Endothelial cell of umbilical vein (primary cell): ENCODE measurements around the gene ABLIM1. TPM values are rescaled to one million over a fixed set of nuclear protein-coding genes. Genes with fewer than 3 reads are reported as not detected.

Experiments
- BruUV-seq: library from RNA; stranded (reverse); fragments of 400-500 nt; replicated peaks from 2 replicates; lab custom pipeline; 2021; lab: Mats Ljungman, UMichigan
- CTCF ChIA-PET: fragments of 300-600, 350-600 bp; sonication (Branson Sonifier 250); formaldehyde crosslinking; loops from one replicate; lab custom pipeline; 2021; ENCODE audit warnings: antibody characterized with exemption, inconsistent platforms; lab: Charles Lee
- POLR2A ChIA-PET: fragments of 300-600, 350-600 bp; sonication (Branson Sonifier 250); formaldehyde crosslinking; loops from one replicate; lab custom pipeline; 2021; ENCODE audit warnings: antibody characterized with exemption, inconsistent platforms; lab: Charles Lee
- DNase-seq: peaks from one replicate; pipeline ENCODE4 v3.0.0-alpha.2; 2011; ENCODE audit warnings: low read depth, low spot score
- FAIRE-seq: peaks from 2 replicates; lab custom pipeline; 2011; peaks lifted over from hg19 to GRCh38; lab: Jason Lieb, UNC
- H2AFZ ChIP-seq: 2 replicates; pipeline ENCODE4 v1.6.0; 2012; ENCODE audit warnings: low read depth, low read length, control low read depth, inconsistent platforms
- H3K27ac ChIP-seq: 2 replicates; pipeline ENCODE4 v1.5.1; 2011; ENCODE audit warnings: low read depth, mild to moderate bottlenecking, control low read depth, low read length, moderate library complexity; ENCODE audit not compliant: insufficient read depth
- H3K27me3 ChIP-seq, 2 experiments: 2 replicates each; pipeline versions ENCODE4 v1.6.0 to v1.6.1; 2011; ENCODE audit warnings: low read length in 2 of 2, mixed read lengths in 1 of 2; ENCODE audit not compliant: control insufficient read depth in 2 of 2, insufficient read depth in 2 of 2
- H3K36me3 ChIP-seq, 2 experiments: 2 replicates in 1 of 2; 3 replicates in 1 of 2; pipeline ENCODE4 v1.5.1; 2011; ENCODE audit warnings: low read length in 2 of 2, mild to moderate bottlenecking in 1 of 2, moderate library complexity in 1 of 2; ENCODE audit not compliant: control insufficient read depth in 2 of 2, insufficient read depth in 2 of 2; ENCODE audit errors: extremely low read depth in 1 of 2
- H3K4me1 ChIP-seq: 3 replicates; pipeline ENCODE4 v1.5.1; 2011; ENCODE audit warnings: mild to moderate bottlenecking, low read length; ENCODE audit not compliant: control insufficient read depth, insufficient read depth; ENCODE audit errors: extremely low read depth
- H3K4me2 ChIP-seq: 2 replicates; pipeline ENCODE4 v1.6.1; 2011; ENCODE audit warnings: low read length, control low read depth, mixed read lengths; ENCODE audit not compliant: insufficient read depth
- H3K4me3 ChIP-seq, 3 experiments: fragments of 200-600 bp in 1 of 3; sonication (generic), shearing (Covaris generic) in 1 of 3; replicated peaks in 1 of 3; 2 replicates each; pipeline ENCODE4 v1.5.1; 2011 to 2016; ENCODE audit warnings: control low read depth in 3 of 3, low read length in 3 of 3, mild to moderate bottlenecking in 2 of 3, inconsistent platforms in 1 of 3, low read depth in 1 of 3, moderate library complexity in 1 of 3; ENCODE audit not compliant: insufficient read depth in 1 of 3
- H3K79me2 ChIP-seq: 2 replicates; pipeline ENCODE4 v1.6.0; 2012; ENCODE audit warnings: low read length, inconsistent platforms; ENCODE audit not compliant: control insufficient read depth, insufficient read depth
- H3K9ac ChIP-seq: replicated peaks from 2 replicates; pipeline ENCODE3; 2011; ENCODE audit warnings: low read length, control low read depth; ENCODE audit not compliant: insufficient read depth; ENCODE audit errors: extremely low read depth
- H3K9me1 ChIP-seq: replicated peaks from 3 replicates; pipeline ENCODE4 v1.6.0; 2011; ENCODE audit warnings: mild to moderate bottlenecking, low read length; ENCODE audit not compliant: control insufficient read depth, insufficient read depth; ENCODE audit errors: extremely low read depth
- H3K9me3 ChIP-seq: replicated peaks from 2 replicates; pipeline ENCODE4 v1.5.1; 2012; ENCODE audit warnings: low read length, inconsistent platforms; ENCODE audit not compliant: control insufficient read depth, insufficient read depth
- H4K20me1 ChIP-seq: replicated peaks from 2 replicates; pipeline ENCODE3; 2011; ENCODE audit warnings: mild to moderate bottlenecking, low read length; ENCODE audit not compliant: control insufficient read depth, insufficient read depth; ENCODE audit errors: extremely low read depth
- CTCF ChIP-seq, 2 donors: IDR thresholded peaks; 1 replicate in 1 of 2; 2 replicates in 1 of 2; pipeline ENCODE4 v1.5.1; 2011; ENCODE audit warnings: low read length in 2 of 2, mild to moderate bottlenecking in 2 of 2, moderate library complexity in 2 of 2, control low read depth in 1 of 2, inconsistent platforms in 1 of 2, low read depth in 1 of 2; ENCODE audit not compliant: insufficient read depth in 1 of 2; ENCODE audit errors: extremely low read depth in 1 of 2
- EZH2 ChIP-seq: IDR thresholded peaks from 2 replicates; pipeline ENCODE4 v1.6.1; 2012; ENCODE audit warnings: borderline replicate concordance, low read depth, mild to moderate bottlenecking, moderate library complexity, low read length, inconsistent platforms; ENCODE audit not compliant: severe bottlenecking
- FOS ChIP-seq: IDR thresholded peaks from 2 replicates; pipeline ENCODE4 v1.6.1; 2011; ENCODE audit warnings: mild to moderate bottlenecking, low read length, moderate library complexity, borderline replicate concordance; ENCODE audit not compliant: insufficient read depth
- GATA2 ChIP-seq: IDR thresholded peaks from 2 replicates; pipeline ENCODE4 v1.7.0; 2011; ENCODE audit warnings: low read depth, mild to moderate bottlenecking, moderate library complexity, mixed read lengths, low read length; ENCODE audit not compliant: insufficient read length, insufficient read depth
- JUN ChIP-seq: IDR thresholded peaks from 2 replicates; pipeline ENCODE4 v1.6.1; 2011; ENCODE audit warnings: borderline replicate concordance, low read depth; ENCODE audit not compliant: insufficient read length, insufficient read depth
- MAX ChIP-seq: IDR thresholded peaks from 2 replicates; pipeline ENCODE4 v1.6.1; 2011; ENCODE audit not compliant: insufficient read depth, insufficient read length
- MYC ChIP-seq: IDR thresholded peaks from one replicate; pipeline ENCODE4 v1.6.1; 2011; ENCODE audit warnings: mild to moderate bottlenecking, low read depth, low read length
- POLR2A ChIP-seq: IDR thresholded peaks from 2 replicates; pipeline ENCODE4 v1.6.1; 2012; ENCODE audit warnings: low read depth, mild to moderate bottlenecking, control low read depth, low read length
- POLR2AphosphoS5 ChIP-seq: IDR thresholded peaks from 2 replicates; pipeline ENCODE4 v1.6.1; 2012; ENCODE audit warnings: low read depth, mild to moderate bottlenecking, control low read depth, low read length, moderate library complexity; ENCODE audit not compliant: insufficient read depth
- dilution Hi-C: fragments of 300-500 bp; cut with MboI; formaldehyde crosslinking; loops from one replicate; pipeline ENCODE4 v1.15.0; 2019; ENCODE audit warnings: low sequenced_read_pairs; ENCODE audit not compliant: extremely low pct_ligation_motif_present
- intact Hi-C: fragments of 100-400 bp; cut with micrococcal nuclease; formaldehyde crosslinking; loops from one replicate; pipeline ENCODE4 v1.10.0; 2022
- polyA plus RNA-seq, 4 experiments: library from polyadenylated mRNA; depleted of rRNA in 3 of 4; stranded (reverse) in 3 of 4; unstranded in 1 of 4; fragments of >200 nt; gene quantifications; 2 replicates each; pipeline versions ENCODE4 v1.2.1 to v1.2.3, GENCODE V29; 2011 to 2012; ENCODE audit warnings: missing spikeins in 1 of 4
- total RNA-seq: library from RNA; stranded (reverse); gene quantifications from 2 replicates; pipeline ENCODE4 v1.2.3, GENCODE V29; 2021

The ABLIM1 gene
- total and polyA plus RNA-seq, 2 donors (not counting 3 experiments of a cell fraction or from before 2014, with no cell fraction given) = 128 to 235 TPM

GRCh38 chr10:114683593-114683992 is 25.5 kb upstream of the ABLIM1 start:
- no peaks in the 10 kb centered on the region for H4K20me1 ChIP-seq
- intact Hi-C loops (no loop called here), dilution Hi-C loops (loop anchor here (25.0 kb wide), 1 partner anchor 121 kb away; no protein-coding TSS in a partner anchor)
- DNase-seq = peak; percentile 54
- H3K79me2 ChIP-seq = no peaks in the 10 kb centered on the region
- no peaks in the 10 kb centered on the region for H3K9me3 ChIP-seq
- no peaks in the 10 kb centered on the region for H3K9me1 ChIP-seq
- H3K4me1 ChIP-seq = peaks cover 45% of the 10 kb centered on the region
- peak overlapping the region; percentile 89 for H3K9ac ChIP-seq
- H3K4me3 ChIP-seq = peak overlapping the region in 2 of 3 experiments; percentile 35 to 68
- H3K4me2 ChIP-seq = peak overlapping the region; percentile 89
- no peak for TF ChIP-seq CTCF (IDR thresholded peaks at IDR 0.05; ENCODE audit: extremely low read depth in 1 of 2, insufficient read depth in 1 of 2, low read depth in 1 of 2, low read length in 2 of 2)
- TF ChIP-seq GATA2 = no peak
- no peak for TF ChIP-seq POLR2AphosphoS5
- TF ChIP-seq EZH2 = no peak
- TF ChIP-seq MAX = no peak
- TF ChIP-seq MYC = no peak
- TF ChIP-seq POLR2A = no peak
- TF ChIP-seq FOS = no peak
- TF ChIP-seq JUN = no peak
- POLR2A ChIA-PET = interaction anchor here (1.0 kb wide), 1 partner anchor 25 kb away, joined by 3 read pairs; the partner anchor contains the start of gene ABLIM1
- CTCF ChIA-PET = interaction anchor here (0.9 to 6.8 kb wide), 10 partner anchors 10 to 266 kb away, joined by 3 to 54 read pairs (median 4); partner anchors contain the start of gene FHIP2A
- peak overlapping the region; percentile 92 for H3K27ac ChIP-seq
- no peaks in the 10 kb centered on the region for H3K27me3 ChIP-seq
- TSS peak; percentile 47 for BruUV-seq
- no peak for FAIRE-seq
- peak overlapping the region; percentile 68 for H2AFZ ChIP-seq
- H3K36me3 ChIP-seq = no peaks in the 10 kb centered on the region
